ENCODE results near the gene SMYD3.

The SMYD3 gene

DNA sequence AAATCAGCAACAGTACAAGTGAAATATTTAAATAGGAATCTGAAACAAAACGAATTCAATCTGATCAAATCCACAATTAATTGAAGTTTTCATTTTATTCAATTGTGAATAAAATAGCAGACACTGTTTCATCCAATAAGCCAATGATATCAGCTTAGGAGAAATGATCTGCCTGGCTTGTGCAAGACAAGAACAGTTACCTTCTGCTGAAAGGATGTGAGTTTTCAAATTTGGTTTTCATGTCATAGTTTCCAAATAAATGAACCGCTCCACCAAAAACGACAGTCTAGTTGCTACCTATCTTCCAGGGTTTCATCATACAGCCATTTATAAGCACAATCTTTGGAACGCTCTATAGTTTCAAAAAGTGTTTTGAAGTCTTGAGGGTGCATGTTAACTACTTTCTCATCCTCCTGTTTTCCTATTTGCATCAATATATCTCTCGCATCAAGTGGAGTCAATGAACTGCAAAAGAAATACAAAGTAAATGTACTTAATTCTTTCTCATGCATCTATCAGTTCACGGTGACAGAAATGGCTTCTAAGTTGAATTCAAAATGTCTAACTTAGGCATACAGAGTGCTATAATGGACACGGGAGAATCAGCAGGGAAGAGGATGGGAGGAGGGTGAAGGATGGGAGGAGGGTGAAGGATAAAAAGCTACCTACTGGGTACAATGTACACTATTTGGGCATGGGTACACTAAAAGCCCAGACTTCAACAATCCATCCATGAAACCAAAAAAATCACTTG is 33.8 kb upstream of the SMYD3 start:
- DNase-seq (no peak), ATAC-seq (ENCODE audit: insufficient read depth, low read depth) (no peak)
- H3K4me1 ChIP-seq (ENCODE audit: insufficient read depth, low read length), result no peaks in the 10 kb centered on the region
- no peak overlapping the region for H3K4me2 ChIP-seq (ENCODE audit: insufficient read depth, low read length)
- no peak overlapping the region for H3K27ac ChIP-seq (ENCODE audit: low read length)
- no peak overlapping the region for H3K9ac ChIP-seq (ENCODE audit: low read depth, low read length)
- no peaks in the 10 kb centered on the region for H4K20me1 ChIP-seq (ENCODE audit: insufficient read depth, low read length)
- H3K4me3 ChIP-seq (ENCODE audit: low read depth in 1 of 2, low read length in 2 of 2), result no peak overlapping the region
- H3K79me2 ChIP-seq (ENCODE audit: insufficient read depth, low read length), result no peaks in the 10 kb centered on the region
- no peak overlapping the region for H2AFZ ChIP-seq (ENCODE audit: low read depth, low read length)
- no peak for TF ChIP-seq EZH2 (IDR thresholded peaks at IDR 0.05; ENCODE audit: borderline replicate concordance, low read depth, low read length, severe bottlenecking)
- TF ChIP-seq, protein P1, sequence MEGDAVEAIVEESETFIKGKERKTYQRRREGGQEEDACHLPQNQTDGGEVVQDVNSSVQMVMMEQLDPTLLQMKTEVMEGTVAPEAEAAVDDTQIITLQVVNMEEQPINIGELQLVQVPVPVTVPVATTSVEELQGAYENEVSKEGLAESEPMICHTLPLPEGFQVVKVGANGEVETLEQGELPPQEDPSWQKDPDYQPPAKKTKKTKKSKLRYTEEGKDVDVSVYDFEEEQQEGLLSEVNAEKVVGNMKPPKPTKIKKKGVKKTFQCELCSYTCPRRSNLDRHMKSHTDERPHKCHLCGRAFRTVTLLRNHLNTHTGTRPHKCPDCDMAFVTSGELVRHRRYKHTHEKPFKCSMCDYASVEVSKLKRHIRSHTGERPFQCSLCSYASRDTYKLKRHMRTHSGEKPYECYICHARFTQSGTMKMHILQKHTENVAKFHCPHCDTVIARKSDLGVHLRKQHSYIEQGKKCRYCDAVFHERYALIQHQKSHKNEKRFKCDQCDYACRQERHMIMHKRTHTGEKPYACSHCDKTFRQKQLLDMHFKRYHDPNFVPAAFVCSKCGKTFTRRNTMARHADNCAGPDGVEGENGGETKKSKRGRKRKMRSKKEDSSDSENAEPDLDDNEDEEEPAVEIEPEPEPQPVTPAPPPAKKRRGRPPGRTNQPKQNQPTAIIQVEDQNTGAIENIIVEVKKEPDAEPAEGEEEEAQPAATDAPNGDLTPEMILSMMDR (IDR thresholded peaks at IDR 0.05; ENCODE audit: borderline replicate concordance, extremely low read depth, low read length, poor library complexity, severe bottlenecking), result no peak
- H3K36me3 ChIP-seq (ENCODE audit: insufficient read depth, low read length), result peaks cover 43% of the 10 kb centered on the region
- no peaks in the 10 kb centered on the region for H3K9me3 ChIP-seq (ENCODE audit: insufficient read depth, low read length, severe bottlenecking)
- no peaks in the 10 kb centered on the region for H3K27me3 ChIP-seq (ENCODE audit: insufficient read depth, low read length, poor library complexity)

- Histone ChIP-seq H2AFZ (ENCODE audit: low read depth, low read length) (no peak overlapping the region), H3K9ac (ENCODE audit: low read depth, low read length) (no peak overlapping the region), H3K4me1 (ENCODE audit: insufficient read depth, low read length) (no peaks in the 10 kb centered on the region), H3K27ac (ENCODE audit: low read length) (no peak overlapping the region), H3K79me2 (ENCODE audit: insufficient read depth, low read length) (no peaks in the 10 kb centered on the region), H3K9me3 (ENCODE audit: insufficient read depth, low read length, severe bottlenecking) (no peaks in the 10 kb centered on the region), H3K4me3 (ENCODE audit: low read depth in 1 of 2, low read length in 2 of 2) (no peak overlapping the region), H3K4me2 (ENCODE audit: insufficient read depth, low read length) (no peak overlapping the region), H3K27me3 (ENCODE audit: insufficient read depth, low read length, poor library complexity) (no peaks in the 10 kb centered on the region), H4K20me1 (ENCODE audit: insufficient read depth, low read length) (no peaks in the 10 kb centered on the region), H3K36me3 (ENCODE audit: insufficient read depth, low read length) (peaks cover 19% of the 10 kb centered on the region)
- no peak for ATAC-seq (ENCODE audit: insufficient read depth, low read depth)
- TF ChIP-seq, protein P1 (IDR thresholded peaks at IDR 0.05; ENCODE audit: borderline replicate concordance, extremely low read depth, low read length, poor library complexity, severe bottlenecking), result no peak
- DNase-seq, result no peak
Measured at GRCh38 chr1:246537887-246538286, 30.8 kb upstream of the SMYD3 start.

GRCh38 chr1:246537441-246537840 is 30.4 kb upstream of the SMYD3 start:
- TF ChIP-seq, protein P1 (IDR thresholded peaks at IDR 0.05; ENCODE audit: borderline replicate concordance, extremely low read depth, low read length, poor library complexity, severe bottlenecking), result no peak
- TF ChIP-seq EZH2 (IDR thresholded peaks at IDR 0.05; ENCODE audit: borderline replicate concordance, low read depth, low read length, severe bottlenecking), result no peak
- Histone ChIP-seq H3K27me3 (ENCODE audit: insufficient read depth, low read length, poor library complexity) (no peaks in the 10 kb centered on the region), H3K9me3 (ENCODE audit: insufficient read depth, low read length, severe bottlenecking) (no peaks in the 10 kb centered on the region), H3K36me3 (ENCODE audit: insufficient read depth, low read length) (peaks cover 16% of the 10 kb centered on the region), H3K79me2 (ENCODE audit: insufficient read depth, low read length) (no peaks in the 10 kb centered on the region), H3K4me3 (ENCODE audit: low read depth in 1 of 2, low read length in 2 of 2) (no peak overlapping the region), H4K20me1 (ENCODE audit: insufficient read depth, low read length) (no peaks in the 10 kb centered on the region), H3K4me2 (ENCODE audit: insufficient read depth, low read length) (no peak overlapping the region), H3K27ac (ENCODE audit: low read length) (no peak overlapping the region), H3K4me1 (ENCODE audit: insufficient read depth, low read length) (no peaks in the 10 kb centered on the region), H3K9ac (ENCODE audit: low read depth, low read length) (no peak overlapping the region), H2AFZ (ENCODE audit: low read depth, low read length) (no peak overlapping the region)
- ATAC-seq (ENCODE audit: insufficient read depth, low read depth) (no peak), DNase-seq (no peak)

Data from DND-41 (cell line).